Fibroblast of the conjunctiva (primary cell): ENCODE data around the gene ATG3.
"Not testable (repeated sequence)": the region's sequence is repeated elsewhere in the genome, so short reads cannot be mapped to it uniquely, and the experiment has no call there.

Source experiments
- DNase-seq: peaks from one replicate; pipeline ENCODE4 v3.0.0-alpha.2; 2010; ENCODE audit warnings: low read depth

The ATG3 gene

DNA sequence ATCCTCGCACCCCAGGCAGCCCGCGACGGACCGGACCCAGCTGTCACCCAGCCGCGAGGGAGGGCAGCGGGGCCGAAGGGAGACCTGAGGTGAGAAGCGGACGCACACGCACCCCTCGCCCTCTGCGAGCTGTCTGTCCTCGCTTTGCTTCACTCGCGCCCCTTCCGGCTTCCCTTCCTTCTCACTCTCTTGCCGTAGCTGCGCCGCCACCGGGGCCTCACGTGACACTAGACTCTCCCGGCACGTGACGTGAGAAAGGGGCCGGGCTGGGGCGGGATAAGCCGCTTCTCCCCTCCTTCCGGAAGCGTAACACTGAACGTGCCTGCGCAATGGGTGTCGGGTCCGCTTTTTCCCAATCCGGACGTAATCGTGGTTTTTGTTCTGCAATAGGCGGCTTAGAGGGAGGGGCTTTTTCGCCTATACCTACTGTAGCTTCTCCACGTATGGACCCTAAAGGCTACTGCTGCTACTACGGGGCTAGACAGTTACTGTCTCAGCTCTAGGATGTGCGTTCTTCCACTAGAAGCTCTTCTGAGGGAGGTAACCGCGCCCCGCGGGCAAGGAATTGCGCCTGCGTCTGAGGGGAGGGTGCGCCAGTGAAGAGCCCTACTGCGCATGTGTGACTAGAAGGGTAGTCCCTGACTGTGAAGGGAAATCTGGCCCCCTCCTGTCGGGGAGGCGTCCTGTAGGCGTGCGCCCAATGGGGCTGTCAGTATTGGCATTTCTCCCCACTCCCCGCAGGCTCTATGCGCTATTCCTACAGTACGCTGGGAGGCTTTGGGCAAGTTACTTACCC is at the start of gene ATG3, which contains the start of gene SLC35A5:
ATG3 (minus strand) TSS at position 229 of the 796 bp plus-strand sequence. CDS start 434 bp downstream, outside the sequence.
SLC35A5 (plus strand) TSS at position 312 of the 796 bp plus-strand sequence. CDS start 1,359 bp downstream, outside the sequence.
- peak; percentile 98 for DNase-seq

DNA sequence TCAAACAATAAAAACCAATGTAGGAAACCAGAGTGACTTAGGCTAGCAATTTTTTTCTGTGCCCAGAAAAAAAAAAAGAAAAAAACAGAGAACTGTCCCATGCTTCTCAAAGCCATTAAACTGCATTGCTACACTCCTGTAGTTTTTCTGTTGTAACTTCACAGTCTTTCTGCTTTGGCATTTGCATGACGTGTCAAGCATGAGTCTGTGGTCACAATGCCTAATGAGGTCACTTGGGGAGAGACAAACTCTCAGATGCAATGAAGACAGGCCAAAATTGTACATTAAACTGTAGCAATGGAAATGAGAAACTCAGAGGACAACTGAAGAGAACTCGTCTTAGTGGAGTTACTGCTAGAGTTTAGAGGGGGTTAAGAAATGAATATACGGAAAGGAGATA is 48.4 kb upstream of the ATG3 start:
- DNase-seq: no peak

DNA sequence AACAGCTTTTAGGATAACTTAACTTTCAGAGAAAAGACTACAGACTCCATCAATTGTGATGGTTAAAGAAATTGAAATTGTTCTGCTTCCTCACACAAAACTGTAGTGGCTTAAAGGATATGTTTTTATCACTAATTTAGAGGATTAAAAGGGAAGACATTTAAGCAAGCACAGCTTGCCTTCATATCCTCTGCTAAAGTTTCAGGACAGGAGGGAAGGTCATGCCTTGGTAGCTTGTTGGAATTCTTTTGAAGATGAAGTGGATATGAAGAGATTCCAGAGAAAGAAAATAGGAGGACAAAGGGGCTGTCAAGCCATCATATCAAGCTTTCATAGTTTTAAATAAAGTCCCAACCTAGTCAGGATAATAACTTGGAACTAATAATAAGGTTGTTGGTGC is 46.1 kb upstream of the ATG3 start:
- DNase-seq: no peak

DNA sequence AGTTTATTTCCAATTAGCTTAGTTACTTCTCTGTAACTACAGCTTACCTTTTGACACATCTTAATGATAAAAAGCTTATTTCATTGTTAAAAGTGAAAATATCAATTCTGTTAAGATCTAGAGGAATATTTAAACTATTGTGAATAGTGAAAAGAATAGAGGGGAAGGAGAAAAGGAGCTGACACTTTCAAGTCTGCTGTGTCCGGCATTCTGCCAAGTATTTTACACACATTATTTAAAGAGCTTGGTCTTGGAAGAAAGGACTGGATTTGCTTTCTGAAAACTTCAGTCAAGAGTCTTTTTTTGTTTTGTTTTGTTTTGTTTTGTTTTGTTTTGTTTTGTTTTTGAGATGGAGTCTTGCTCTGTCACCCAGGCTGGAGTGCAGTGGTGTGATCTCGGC is 44.3 kb upstream of the ATG3 start:
- DNase-seq: no peak

DNA sequence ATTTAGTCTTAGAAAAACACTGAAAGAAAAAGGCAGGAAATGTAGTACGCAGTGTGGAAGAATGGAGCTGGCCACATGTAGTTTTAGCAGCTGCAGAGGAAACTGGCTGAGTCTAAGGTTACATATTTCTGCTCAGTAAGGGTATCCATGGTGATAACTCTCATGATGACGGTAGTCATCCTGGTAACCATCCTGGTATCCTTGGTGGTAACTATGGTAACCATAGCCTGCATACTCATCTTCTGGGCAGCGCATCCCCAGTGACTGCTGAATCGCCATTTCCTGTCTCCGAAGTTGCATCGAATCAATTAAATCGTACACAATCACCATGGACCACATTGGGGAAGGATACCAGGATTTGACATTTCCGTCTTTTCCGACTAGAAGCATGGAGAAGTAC is 43.5 kb upstream of the ATG3 start:
- peak; percentile 97 for DNase-seq

DNA sequence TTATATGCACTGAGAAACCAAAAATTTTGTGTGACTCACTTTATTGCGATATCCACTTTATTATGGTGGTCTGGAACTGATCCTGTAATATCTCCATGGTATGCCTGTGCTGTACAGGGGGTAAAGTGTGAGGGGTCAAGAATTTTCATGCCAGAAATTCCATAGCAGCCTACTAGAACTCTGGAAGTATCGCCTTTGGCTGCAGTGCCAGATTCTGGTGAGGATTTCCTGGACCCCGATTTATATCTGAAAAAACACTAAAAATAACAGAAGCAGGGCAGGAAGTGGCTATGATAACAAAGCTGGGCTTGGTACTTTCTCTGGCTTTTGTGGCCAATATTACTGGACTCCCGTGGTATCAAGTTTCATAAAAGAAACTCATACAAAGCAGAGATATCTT is 42.8 kb upstream of the ATG3 start:
- DNase-seq: peak; percentile 85

DNA sequence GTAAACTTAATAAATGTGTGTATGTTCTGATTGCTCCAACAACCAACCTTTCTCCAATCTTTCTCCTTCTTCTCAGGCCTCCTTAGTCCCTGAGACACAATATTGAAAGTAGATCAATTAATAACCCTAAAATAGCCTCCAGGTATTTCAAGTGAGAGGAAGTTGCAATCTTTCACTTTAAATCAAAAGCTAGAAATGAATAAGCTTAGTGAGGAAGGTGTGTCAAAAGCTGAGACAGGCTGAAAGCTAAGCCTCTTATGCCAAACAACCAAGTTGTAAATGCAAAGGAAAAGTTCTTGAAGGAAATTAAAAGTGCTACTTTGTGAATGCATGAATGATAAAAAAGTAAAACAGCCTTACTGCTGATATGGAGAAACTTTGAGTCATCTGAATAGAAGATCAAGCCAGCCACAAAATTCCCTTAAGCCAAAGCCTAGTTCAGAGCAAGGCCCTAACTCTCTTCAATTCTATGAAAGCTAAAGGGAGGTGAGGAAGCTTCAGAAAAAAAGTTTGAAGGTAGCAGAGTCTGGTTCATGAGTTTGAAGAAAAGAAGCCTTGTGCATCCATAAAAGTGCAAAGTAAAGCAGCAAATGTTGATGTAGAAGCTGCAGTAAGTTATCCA is 40.6 kb upstream of the ATG3 start:
- no peak for DNase-seq

DNA sequence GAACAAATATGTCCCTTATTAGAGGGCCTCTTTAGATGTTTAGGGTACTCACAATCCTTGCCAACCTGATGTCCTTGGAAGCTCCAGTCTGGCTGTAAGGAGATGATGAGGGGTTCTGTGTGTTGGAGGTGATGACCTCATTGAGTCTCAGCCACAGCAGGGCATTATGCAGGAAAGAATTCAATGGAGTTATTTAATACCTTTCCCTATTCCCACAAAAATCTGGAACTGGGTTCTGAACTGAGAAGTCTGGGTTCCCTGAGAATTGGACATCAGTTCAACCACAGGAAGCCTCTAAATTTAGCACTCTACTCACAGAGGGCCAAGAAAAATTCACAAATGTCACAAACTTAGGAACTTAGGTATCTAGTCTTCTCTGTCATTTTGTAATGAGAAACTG is 37.0 kb upstream of the ATG3 start:
- no peak for DNase-seq

DNA sequence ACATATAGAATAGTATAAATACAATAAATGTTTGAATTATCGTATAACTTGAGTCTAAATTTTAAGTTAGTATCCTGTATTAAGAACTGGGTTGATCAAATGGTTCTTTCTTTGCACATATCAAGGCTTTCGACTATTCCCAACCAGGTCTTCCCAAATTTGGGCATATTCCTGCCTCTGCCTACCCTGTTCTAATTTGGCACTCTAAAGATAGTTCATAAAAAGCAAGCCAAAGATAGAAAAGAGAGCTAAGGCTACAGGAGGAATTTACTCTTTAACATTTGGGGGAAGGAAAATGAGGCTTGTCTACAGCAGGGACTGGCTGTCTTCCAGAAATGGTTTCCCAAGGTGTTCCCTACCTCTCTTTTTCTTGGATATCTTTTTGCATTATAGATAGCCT is 36.2 kb upstream of the ATG3 start:
- DNase-seq: no peak

DNA sequence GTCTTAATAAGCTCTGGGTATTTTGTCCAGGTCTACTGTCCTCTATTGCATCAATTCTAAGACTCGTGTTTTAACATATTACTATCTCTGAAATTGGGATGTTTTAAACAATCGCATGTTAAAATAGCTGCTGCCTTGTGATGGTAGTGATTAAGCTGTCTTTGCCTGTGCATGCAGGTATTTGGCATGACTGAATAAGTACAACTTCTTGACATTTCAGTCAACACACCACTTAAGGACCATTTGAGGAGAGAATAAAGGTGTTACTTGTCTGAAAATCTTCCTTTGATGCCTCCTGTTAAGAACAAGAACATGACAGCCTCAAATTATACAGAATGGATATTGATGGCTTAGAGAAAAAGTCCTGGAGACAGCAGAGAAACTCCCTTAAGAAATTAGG is 33.1 kb upstream of the ATG3 start:
- no peak for DNase-seq

DNA sequence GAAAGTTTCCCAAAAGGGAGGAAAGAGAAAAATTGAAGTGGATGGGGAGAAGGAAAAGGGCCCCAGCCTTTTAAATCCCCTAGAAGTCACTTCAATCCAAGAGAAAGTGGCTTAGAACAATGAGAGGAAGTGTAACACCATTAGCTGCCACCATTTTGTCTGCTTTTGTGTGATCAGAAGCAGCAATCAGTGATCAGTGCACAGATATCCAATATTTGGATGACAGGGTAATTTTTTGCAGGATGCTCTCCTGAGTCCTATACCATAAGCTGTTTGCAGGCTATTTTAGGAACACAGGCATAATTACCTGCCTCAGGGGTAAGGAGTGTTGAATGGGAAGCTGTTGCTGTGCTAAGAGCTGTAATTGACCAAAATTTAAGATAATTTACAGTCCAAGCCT is 31.5 kb upstream of the ATG3 start:
- DNase-seq: no peak

DNA sequence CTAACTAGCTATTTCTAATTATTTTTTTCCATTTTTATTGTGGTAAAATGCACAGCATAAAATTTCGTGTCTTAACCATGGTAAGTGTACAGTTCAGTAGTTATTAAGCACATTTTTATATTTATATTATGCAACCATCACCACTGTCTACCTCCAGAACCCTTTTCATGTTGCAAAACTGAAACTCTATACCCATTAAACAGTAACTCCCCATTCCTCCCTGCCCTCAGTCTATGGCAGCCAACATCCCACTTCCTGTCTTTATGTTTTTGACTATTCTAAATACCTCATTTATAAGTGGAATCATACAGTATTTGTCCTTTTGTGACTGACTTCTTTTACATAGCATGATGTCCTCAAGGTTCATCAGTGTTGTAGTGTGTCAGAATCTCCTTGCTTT is 25.6 kb upstream of the ATG3 start:
- no peak for DNase-seq

DNA sequence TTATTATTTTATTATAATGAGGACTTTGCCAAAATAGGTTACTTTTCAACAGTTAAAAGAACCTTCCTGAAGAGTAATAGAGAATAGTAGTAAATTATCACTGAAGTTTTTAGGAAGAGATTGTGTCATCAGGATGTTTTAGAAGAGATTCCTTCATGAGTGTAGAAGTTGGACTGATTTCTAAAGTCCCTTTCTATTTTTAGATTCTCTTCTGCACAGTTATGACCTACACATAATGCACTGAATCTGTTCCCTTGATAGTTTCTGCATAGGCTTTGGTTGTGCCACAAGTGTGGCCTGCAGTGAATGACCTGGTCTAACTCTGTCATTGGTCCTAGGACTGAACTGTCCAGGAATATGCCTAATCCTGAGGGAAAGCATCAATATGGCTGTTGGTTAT is 24.0 kb upstream of the ATG3 start:
- DNase-seq: no peak

DNA sequence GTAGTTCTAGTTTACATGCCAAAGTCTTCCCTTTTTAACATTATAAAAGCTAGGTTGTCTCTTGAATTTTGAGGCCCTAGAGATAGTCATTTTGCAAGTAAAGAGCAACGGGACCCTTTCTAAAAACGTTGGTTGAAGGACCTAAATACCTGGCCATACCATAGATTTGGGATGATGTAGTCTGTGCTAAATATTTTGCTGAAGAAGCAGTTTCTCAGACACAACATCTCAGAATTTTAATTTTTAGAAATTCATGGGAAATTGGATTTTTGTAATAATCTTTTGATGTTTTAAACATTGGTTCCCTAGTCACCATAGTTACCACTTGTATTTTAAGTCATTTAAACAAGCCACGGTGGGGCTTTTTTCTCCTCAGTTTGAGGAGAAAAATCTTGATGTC is 21.3 kb upstream of the ATG3 start:
- no peak for DNase-seq

DNA sequence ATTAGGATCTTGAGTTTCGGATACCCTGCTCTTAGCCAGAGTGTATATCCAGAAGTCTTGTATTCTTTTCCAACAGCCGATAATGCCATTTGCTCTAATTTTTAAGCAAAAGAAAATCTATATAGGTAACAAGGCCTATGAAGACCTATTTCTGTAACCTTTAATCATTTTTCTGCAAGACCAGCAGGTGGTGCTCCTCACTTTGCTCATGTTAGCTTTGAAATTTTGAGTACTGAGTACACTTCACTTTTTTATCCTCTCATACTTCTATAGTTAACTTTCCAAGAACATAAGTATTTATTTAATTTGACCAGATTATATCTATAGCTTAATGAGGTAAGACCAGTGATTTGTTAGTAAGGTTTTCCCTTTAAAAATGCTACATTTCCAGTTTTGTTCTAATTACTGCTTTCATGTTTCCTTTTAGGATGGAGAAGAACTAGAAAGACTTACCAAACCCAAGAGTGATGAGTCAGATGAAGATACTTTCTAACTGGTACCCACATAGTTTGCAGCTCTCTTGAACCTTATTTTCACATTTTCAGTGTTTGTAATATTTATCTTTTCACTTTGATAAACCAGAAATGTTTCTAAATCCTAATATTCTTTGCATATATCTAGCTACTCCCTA is 20.6 kb upstream of the ATG3 start:
- peak; percentile 83 for DNase-seq

DNA sequence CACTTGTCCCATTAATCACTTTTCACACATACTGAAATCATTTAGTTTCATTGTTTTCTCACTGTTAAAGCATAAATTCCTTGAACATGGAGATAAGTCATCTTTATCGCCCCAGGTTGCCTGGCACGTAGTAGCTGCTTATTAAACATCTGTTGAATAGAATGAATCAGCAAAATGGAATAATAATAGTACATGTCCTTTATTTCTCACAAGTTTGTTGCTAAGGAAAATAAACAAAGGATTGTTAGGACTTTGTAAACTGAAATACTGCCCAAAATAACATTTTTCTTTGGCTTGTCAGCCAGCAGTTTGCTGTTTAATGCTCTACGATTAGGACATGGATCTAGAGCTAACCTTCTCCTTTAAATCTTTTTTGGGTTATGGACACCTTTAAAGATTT is 17.9 kb upstream of the ATG3 start:
- DNase-seq: peak; percentile 56

DNA sequence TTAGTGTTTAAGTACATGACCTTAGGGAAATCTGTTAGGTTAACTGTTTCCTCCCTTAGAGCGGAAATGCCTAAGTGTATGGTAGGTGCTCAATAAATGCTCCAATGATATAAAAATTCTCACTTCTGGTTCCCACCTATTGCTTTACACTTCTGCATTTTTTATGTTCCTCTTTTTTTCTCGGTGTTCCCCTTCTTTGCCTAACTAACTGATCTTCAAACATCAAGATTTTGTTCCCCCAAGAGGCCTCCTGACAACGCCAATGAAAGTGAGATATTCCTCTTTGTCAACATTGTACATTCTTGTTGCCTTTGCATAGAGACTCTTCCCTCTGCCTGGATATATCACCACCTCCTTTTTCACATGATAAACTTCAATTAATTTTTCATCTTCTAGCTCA is 17.5 kb upstream of the ATG3 start:
- no peak for DNase-seq

DNA sequence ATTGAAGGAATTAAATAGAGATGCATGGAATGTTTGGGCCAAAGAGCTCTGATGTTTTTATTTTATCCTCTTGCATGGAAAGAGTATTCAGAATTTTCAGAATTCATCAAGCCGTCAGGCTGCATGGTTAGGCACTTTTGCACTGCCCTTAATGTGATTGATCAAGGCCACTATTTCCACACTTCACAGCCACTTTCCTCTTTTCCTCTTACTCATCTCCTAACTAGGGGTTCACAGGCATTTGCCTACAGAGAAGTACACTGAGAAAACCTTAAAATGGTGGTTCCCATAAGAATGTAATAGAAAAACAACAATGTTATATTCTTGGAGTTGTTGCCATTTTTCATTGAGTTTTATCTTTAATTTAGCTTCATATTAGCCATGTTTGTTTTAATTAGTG is 10.9 kb upstream of the ATG3 start:
- DNase-seq: no peak

DNA sequence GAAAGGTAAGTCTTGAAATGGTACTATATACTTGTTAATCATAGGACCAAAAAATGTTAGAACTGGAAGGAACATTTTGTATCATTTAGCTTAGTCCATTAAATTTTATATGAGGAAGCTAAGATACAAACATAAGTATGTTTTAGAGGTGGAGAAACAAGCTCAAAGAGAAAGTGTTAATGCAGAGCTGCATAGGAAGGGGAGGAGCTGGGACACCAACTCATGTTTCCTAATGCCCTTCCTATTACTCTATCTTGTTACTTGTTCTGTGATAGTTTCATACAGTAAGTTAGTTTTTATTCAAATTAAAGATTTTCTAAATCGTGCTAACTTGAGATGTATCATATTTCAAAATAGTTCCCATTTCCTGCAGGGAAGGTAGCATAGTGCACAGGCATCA is 7.5 kb upstream of the ATG3 start:
- no peak for DNase-seq

DNA sequence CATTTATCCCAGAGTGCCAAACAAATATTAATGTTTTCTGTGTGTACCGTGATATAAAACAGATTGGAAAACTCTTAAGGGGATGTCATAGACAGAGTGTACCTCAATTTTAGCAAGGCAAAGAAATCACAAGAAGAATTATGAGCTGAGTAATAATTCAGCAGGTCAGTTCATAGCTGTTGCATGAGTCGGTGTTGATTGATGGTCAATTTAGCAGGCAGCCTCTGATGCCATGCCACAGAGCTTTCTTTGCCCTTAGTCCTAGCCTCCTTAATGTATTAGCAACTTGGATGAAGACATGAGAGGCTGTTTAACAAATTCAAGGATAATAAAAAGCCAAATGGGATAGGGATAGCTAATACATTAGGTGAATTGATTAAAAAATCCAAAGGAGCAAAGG is 6.9 kb upstream of the ATG3 start:
- no peak for DNase-seq

DNA sequence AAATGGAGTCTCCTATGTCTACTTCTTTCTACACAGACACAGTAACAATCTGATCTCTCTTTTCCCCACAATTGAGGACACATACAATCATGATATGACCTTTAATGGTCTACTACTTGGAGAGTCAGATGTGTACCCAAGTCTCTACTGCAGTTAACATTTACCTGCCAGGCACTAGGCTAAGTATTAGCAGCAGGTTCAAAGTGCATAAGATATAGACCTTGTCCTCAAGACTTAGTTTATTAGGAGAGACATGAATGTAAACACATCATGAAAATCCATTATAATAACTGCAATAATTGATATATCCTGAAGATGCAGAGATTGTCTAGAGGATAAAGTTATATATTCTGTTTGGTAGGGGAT is 3.2 kb upstream of the ATG3 start:
- no peak for DNase-seq

DNA sequence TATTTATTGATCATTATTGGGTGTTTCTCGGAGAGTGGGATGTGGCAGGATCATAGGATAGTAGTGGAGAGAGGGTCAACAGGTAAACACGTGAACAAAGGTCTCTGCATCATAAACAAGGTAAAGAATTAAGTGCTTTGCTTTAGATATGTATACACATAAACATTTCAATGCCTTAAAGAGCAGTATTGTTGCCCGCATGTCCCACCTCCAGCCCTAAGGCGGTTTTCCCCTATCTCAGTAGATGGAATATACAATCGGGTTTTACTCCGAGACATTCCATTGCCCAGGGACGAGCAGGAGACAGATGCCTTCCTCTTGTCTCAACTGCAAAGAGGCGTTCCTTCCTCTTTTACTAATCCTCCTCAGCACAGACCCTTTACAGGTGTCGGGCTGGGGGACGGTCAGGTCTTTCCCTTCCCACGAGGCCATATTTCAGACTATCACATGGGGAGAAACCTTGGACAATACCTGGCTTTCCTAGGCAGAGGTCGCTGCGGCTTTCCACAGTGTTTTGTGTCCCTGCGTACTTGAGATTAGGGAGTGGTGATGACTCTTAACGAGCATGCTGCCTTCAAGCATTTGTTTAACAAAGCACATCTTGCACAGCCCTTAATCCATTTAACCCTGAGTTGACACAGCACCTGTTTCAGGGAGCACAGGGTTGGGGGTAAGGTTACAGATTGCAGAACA is 2.6 kb upstream of the ATG3 start:
- DNase-seq: not testable (repeated sequence)

DNA sequence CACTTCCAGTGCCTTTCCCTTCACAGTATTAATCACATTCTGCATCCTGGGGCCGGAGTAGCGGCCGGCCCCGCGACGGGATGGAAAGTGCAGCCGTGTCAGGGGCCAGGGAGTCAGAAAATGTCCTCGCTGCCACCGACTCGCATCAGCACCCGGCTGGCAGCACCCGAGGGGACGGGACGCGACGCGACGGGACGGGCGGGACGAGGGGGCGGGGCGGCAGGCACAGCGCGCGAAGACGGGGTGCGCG is 353 bp downstream of the ATG3 start:
- DNase-seq: no peak
